ENCODE results near the gene DDX51.

DDX51 gene

DNA sequence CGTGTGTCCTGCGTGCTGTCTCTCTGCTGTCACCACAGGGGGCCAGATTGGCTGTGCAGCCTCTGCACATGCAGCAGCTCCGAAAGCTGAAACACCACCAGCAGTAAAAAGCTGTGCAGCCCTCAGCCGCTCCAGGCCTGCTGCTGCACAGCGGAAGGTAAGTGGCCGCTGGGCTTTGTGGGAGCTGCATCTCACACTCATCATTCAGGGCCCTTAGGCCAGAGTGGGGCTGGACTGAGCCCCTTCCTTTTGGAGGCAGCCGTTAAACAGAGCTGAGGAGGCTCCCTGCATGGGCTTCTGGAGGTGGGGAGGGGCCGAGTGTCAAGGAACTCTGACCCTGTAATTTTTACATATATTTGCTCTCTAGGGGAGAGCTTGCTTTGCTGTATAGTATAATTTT is 17.1 kb downstream of the DDX51 start:
- Histone ChIP-seq H3K27me3 (ENCODE audit: control insufficient read depth, insufficient read depth, low read length) (no peaks in the 10 kb centered on the region), H3K4me3 (ENCODE audit: low read depth, low read length) (no peak overlapping the region), H3K36me3 (ENCODE audit: control insufficient read depth, insufficient read depth, low read length) (no peaks in the 10 kb centered on the region), H3K9me3 (ENCODE audit: control insufficient read depth, low read length) (no peaks in the 10 kb centered on the region), H3K9ac (no peak overlapping the region), H2AFZ (no peak overlapping the region), H3K4me2 (ENCODE audit: low read length) (no peak overlapping the region), H3K79me2 (no peaks in the 10 kb centered on the region), H3K4me1 (no peaks in the 10 kb centered on the region), H3K27ac (no peak overlapping the region)
- no peak for TF ChIP-seq CTCF (IDR thresholded peaks at IDR 0.05)

- Histone ChIP-seq H3K4me1 (no peaks in the 10 kb centered on the region), H3K4me3 (ENCODE audit: low read depth, low read length) (no peak overlapping the region), H3K36me3 (ENCODE audit: control insufficient read depth, insufficient read depth, low read length) (no peaks in the 10 kb centered on the region), H3K9ac (no peak overlapping the region), H3K27ac (no peak overlapping the region), H3K4me2 (ENCODE audit: low read length) (no peak overlapping the region), H2AFZ (no peak overlapping the region), H3K79me2 (no peaks in the 10 kb centered on the region), H3K27me3 (ENCODE audit: control insufficient read depth, insufficient read depth, low read length) (no peaks in the 10 kb centered on the region), H3K9me3 (ENCODE audit: control insufficient read depth, low read length) (no peaks in the 10 kb centered on the region)
- TF ChIP-seq CTCF (IDR thresholded peaks at IDR 0.05), result no peak
Observed at GRCh38 chr12:132125736-132126135, 18.4 kb downstream of the DDX51 start.

GRCh38 chr12:132124766-132125425 is 19.2 kb downstream of the DDX51 start:
- no peak overlapping the region for H2AFZ ChIP-seq
- no peaks in the 10 kb centered on the region for H3K36me3 ChIP-seq (ENCODE audit: control insufficient read depth, insufficient read depth, low read length)
- no peaks in the 10 kb centered on the region for H3K4me1 ChIP-seq
- no peak overlapping the region for H3K27ac ChIP-seq
- no peak overlapping the region for H3K9ac ChIP-seq
- no peaks in the 10 kb centered on the region for H3K27me3 ChIP-seq (ENCODE audit: control insufficient read depth, insufficient read depth, low read length)
- no peak overlapping the region for H3K4me3 ChIP-seq (ENCODE audit: low read depth, low read length)
- no peaks in the 10 kb centered on the region for H3K9me3 ChIP-seq (ENCODE audit: control insufficient read depth, low read length)
- no peaks in the 10 kb centered on the region for H3K79me2 ChIP-seq
- no peak for TF ChIP-seq CTCF (IDR thresholded peaks at IDR 0.05)
- H3K4me2 ChIP-seq (ENCODE audit: low read length), result no peak overlapping the region

DNA sequence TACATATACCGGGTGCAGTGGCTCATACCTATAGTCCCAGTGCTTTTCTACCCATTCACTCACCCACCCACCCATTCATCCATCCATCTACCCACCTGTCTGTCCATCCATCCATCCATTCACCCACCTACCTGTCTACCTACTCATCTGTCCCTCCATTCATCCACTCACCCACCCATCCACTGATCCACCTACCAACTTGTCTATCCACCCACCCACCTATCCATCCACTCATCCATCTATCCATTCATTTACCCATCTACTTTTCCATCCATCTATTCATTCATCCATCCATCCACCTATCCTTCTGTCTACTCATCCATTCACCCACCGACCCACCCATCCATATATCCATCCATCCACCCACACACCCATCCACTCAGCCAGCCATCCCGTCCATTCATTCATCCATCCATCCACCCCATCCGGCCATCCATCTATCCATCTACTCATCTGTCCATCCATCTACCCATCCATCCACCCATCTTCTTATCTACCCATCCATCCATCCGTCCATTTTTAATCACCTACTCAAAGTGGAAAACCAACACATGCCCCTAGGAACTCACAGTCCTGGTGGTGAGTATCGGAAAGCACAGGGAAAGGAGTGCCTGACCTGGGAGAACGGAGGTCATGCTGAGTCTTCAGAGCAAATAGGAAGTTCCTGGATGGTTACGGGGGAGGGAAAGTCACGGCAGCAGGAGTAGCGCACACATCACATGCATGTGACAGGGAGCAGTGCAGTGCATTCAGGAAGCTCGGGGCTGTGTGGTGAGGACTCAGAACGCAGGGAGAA is 20.0 kb downstream of the DDX51 start:
- Histone ChIP-seq H3K27ac (no peak overlapping the region), H2AFZ (no peak overlapping the region), H3K27me3 (ENCODE audit: control insufficient read depth, insufficient read depth, low read length) (no peaks in the 10 kb centered on the region), H3K9me3 (ENCODE audit: control insufficient read depth, low read length) (no peaks in the 10 kb centered on the region), H3K4me2 (ENCODE audit: low read length) (no peak overlapping the region), H3K4me1 (no peaks in the 10 kb centered on the region), H3K79me2 (no peaks in the 10 kb centered on the region), H3K36me3 (ENCODE audit: control insufficient read depth, insufficient read depth, low read length) (no peaks in the 10 kb centered on the region), H3K4me3 (ENCODE audit: low read depth, low read length) (no peak overlapping the region), H3K9ac (no peak overlapping the region)
- no peak for TF ChIP-seq CTCF (IDR thresholded peaks at IDR 0.05)

Measured in parathyroid adenoma (tissue), 2 donors.